HepG2 (cell line): ENCODE data around the gene ZNF217. TPM values are rescaled to one million over a fixed set of nuclear protein-coding genes. Genes with fewer than 3 reads are reported as not detected.
A peak's percentile ranks its signal among the peaks of the same experiment; 100 is the strongest.

ENCODE experiments used
- ARID3A ChIP-seq: IDR thresholded peaks from 2 replicates; pipeline ENCODE4 v1.6.1; 2012; ENCODE audit warnings: low read depth, low read length, improper control_type of control experiment
- ARID4A ChIP-seq: sonication (generic); formaldehyde crosslinking; IDR thresholded peaks from 2 replicates; pipeline ENCODE4 v1.5.0; 2020; ENCODE audit warnings: mild to moderate bottlenecking, missing genetic modification reagents, borderline replicate concordance
- ATF4 ChIP-seq, 2 experiments: fragments of 450-650 bp in 1 of 2; sonication (generic) in 1 of 2; formaldehyde crosslinking; IDR thresholded peaks; 2 replicates each; pipeline versions ENCODE4 v1.5.0 to v1.8.0; 2020 to 2022; ENCODE audit warnings: mild to moderate bottlenecking in 1 of 2, missing genetic modification reagents in 1 of 2
- DPF2 ChIP-seq: sonication (generic); formaldehyde crosslinking; IDR thresholded peaks from 2 replicates; pipeline ENCODE4 v1.4.0; 2020; ENCODE audit warnings: mild to moderate bottlenecking, low read depth, missing genetic modification reagents, borderline replicate concordance
- FOXA3 ChIP-seq: IDR thresholded peaks from 2 replicates; pipeline ENCODE4 v1.6.1; 2016; ENCODE audit warnings: missing genetic modification reagents, missing compliant biosample characterization
- KDM2A ChIP-seq: sonication (generic); formaldehyde crosslinking; IDR thresholded peaks from 2 replicates; pipeline ENCODE4 v1.4.0; 2020; ENCODE audit warnings: low read depth, missing genetic modification reagents, borderline replicate concordance
- NFIB ChIP-seq: sonication (generic); formaldehyde crosslinking; IDR thresholded peaks from 2 replicates; pipeline ENCODE4 v1.9.0; 2021; ENCODE audit warnings: missing genetic modification reagents, mild to moderate bottlenecking, borderline replicate concordance
- POLR2A ChIP-seq, 2 experiments: IDR thresholded peaks; 2 replicates each; pipeline ENCODE4 v1.6.1; 2011; ENCODE audit warnings: low read depth in 2 of 2, low read length in 2 of 2, mild to moderate bottlenecking in 1 of 2, moderate library complexity in 1 of 2; ENCODE audit not compliant: insufficient read depth in 1 of 2
- ZBTB1 ChIP-seq: sonication (generic); formaldehyde crosslinking; IDR thresholded peaks from 2 replicates; pipeline ENCODE4 v1.4.0; 2020; ENCODE audit warnings: missing genetic modification reagents, borderline replicate concordance
- ZHX1 ChIP-seq: sonication (generic); formaldehyde crosslinking; IDR thresholded peaks from 2 replicates; pipeline ENCODE4 v1.8.1; 2022; ENCODE audit warnings: low read depth, mild to moderate bottlenecking, missing genetic modification reagents
- ZNF530 ChIP-seq: sonication (generic); formaldehyde crosslinking; IDR thresholded peaks from 2 replicates; pipeline ENCODE4 v1.5.0; 2020; ENCODE audit warnings: low read depth, mild to moderate bottlenecking, missing genetic modification reagents
- ZNF564 ChIP-seq: sonication (generic); formaldehyde crosslinking; IDR thresholded peaks from 2 replicates; pipeline ENCODE4 v1.8.1; 2023; ENCODE audit warnings: mild to moderate bottlenecking, missing genetic modification reagents
- ZNF576 ChIP-seq: sonication (generic); formaldehyde crosslinking; IDR thresholded peaks from 2 replicates; pipeline ENCODE4 v1.4.0; 2020; ENCODE audit warnings: mild to moderate bottlenecking, missing genetic modification reagents
- ZNF737 ChIP-seq: sonication (generic); formaldehyde crosslinking; IDR thresholded peaks from 2 replicates; pipeline ENCODE4 v1.5.0; 2020; ENCODE audit warnings: missing genetic modification reagents, mild to moderate bottlenecking, borderline replicate concordance
- ZNF773 ChIP-seq: sonication (generic); formaldehyde crosslinking; IDR thresholded peaks from 2 replicates; pipeline ENCODE4 v1.4.0; 2020; ENCODE audit warnings: missing genetic modification reagents, borderline replicate concordance
- ZSCAN25 ChIP-seq: sonication (generic); formaldehyde crosslinking; IDR thresholded peaks from 2 replicates; pipeline ENCODE4 v1.8.0; 2022; ENCODE audit warnings: mild to moderate bottlenecking, missing genetic modification reagents
- polyA plus RNA-seq, 8 experiments: library from polyadenylated mRNA; depleted of rRNA in 3 of 8; stranded (reverse) in 7 of 8; unstranded in 1 of 8; fragments of >200 nt; fragmentation: Illumina TruSeq in 4 of 8; extraction: Trizol in 4 of 8; gene quantifications; 2 replicates each; pipeline versions ENCODE4 v1.2.1 to v1.2.3, GENCODE V29; 2011 to 2016; ENCODE audit warnings: low read depth in 4 of 8, missing spikeins in 1 of 8, mixed read lengths in 1 of 8; ENCODE audit not compliant: insufficient read depth in 1 of 8
- total RNA-seq, 5 experiments: library from RNA; depleted of rRNA; stranded (reverse); fragments of >200 nt; fragmentation: Illumina TruSeq; extraction: Trizol; gene quantifications; 2 replicates each; pipeline ENCODE4 v1.2.3, GENCODE V29; 2016; ENCODE audit warnings: low read depth in 1 of 5

The ZNF217 gene
- total and polyA plus RNA-seq, 2 of the 13 experiments (the other 11 are each of a cell fraction or from before 2014, with no cell fraction given): 22.3 to 29.8 TPM

- TF ChIP-seq ARID4A (CRISPR knock-in tag): peak; percentile 76; the same call in 1 of the 2 replicates
- TF ChIP-seq ZHX1 (CRISPR knock-in tag): peak; percentile 95
- peak; percentile 97 for TF ChIP-seq DPF2 (CRISPR knock-in tag)
- TF ChIP-seq FOXA3: peak; percentile 97
- no peak for TF ChIP-seq ZNF773 (CRISPR knock-in tag)
- no peak for TF ChIP-seq ZNF576
- no peak for TF ChIP-seq ZBTB1 (CRISPR knock-in tag)
- TF ChIP-seq ZSCAN25 (CRISPR knock-in tag): no peak
- no peak for TF ChIP-seq ZNF737
- TF ChIP-seq ARID3A: peak; percentile 88
- peak in 1 of 2 experiments; percentile 67; a peak in 1 of 4 replicates for TF ChIP-seq POLR2A (IDR thresholded peaks at IDR 0.05; ENCODE audit: insufficient read depth in 1 of 2, low read depth in 2 of 2, low read length in 2 of 2)
- TF ChIP-seq ATF4 (CRISPR knock-in tag; IDR thresholded peaks at IDR 0.05): peak; percentile 92 to 98
- TF ChIP-seq KDM2A (CRISPR knock-in tag): peak; percentile 80; the same call in 1 of the 2 replicates
- no peak for TF ChIP-seq NFIB (CRISPR knock-in tag)
- peak; percentile 61; the same call in 1 of the 2 replicates for TF ChIP-seq ZNF564 (CRISPR knock-in tag)
- TF ChIP-seq ZNF530 (CRISPR knock-in tag): no peak
These were observed 13.9 kb downstream of the ZNF217 start (continued) for GRCh38 chr20:53579581-53580375.
